SU-DHL-6 (cell line): Measurements from ENCODE around the gene MAPKAPK5.
"Not testable (repeated sequence)": the region's sequence is repeated elsewhere in the genome, so short reads cannot be mapped to it uniquely, and the experiment has no call there.

Source experiments
- H2AFZ ChIP-seq: fragments of 200-600 bp; sonication (generic); 2 replicates; pipeline ENCODE4 v1.6.1; 2014; ENCODE audit warnings: low read depth, mild to moderate bottlenecking, moderate library complexity, mixed read lengths, antibody characterized with exemption, low read length; ENCODE audit not compliant: severe bottlenecking
- H3F3A ChIP-seq: fragments of 200-600 bp; shearing (Covaris generic); 2 replicates; pipeline ENCODE4 v1.6.0; 2016; ENCODE audit warnings: antibody characterized with exemption, mild to moderate bottlenecking; ENCODE audit not compliant: insufficient read depth
- H3K27ac ChIP-seq: fragments of 200-600 bp; sonication (generic); 2 replicates; pipeline ENCODE4 v1.5.1; 2016; ENCODE audit warnings: low read depth, mild to moderate bottlenecking, low read length, moderate library complexity, mixed read lengths
- H3K27me3 ChIP-seq: fragments of 200-600 bp; sonication (generic), shearing (Covaris generic); 2 replicates; pipeline ENCODE4 v1.6.0; 2014; ENCODE audit warnings: mild to moderate bottlenecking, low read length
- H3K36me3 ChIP-seq: fragments of 200-600 bp; sonication (generic); 2 replicates; pipeline ENCODE4 v1.6.1; 2014; ENCODE audit warnings: mild to moderate bottlenecking, low read length, mixed read lengths
- H3K4me2 ChIP-seq: fragments of 300-600, 200-600 bp; shearing (Covaris generic), sonication (generic); 2 replicates; pipeline ENCODE4 v1.6.0; 2014; ENCODE audit warnings: low read length, low read depth, mild to moderate bottlenecking; ENCODE audit not compliant: poor library complexity, severe bottlenecking
- H3K4me3 ChIP-seq: fragments of 200-600 bp; sonication (generic); 2 replicates; pipeline ENCODE4 v1.5.1; 2014; ENCODE audit warnings: antibody characterized with exemption, low read length, mild to moderate bottlenecking, mixed read lengths; ENCODE audit not compliant: insufficient read depth, poor library complexity, severe bottlenecking
- H3K79me2 ChIP-seq: fragments of 200-600 bp; sonication (generic); 2 replicates; pipeline ENCODE4 v1.6.1; 2014; ENCODE audit warnings: mild to moderate bottlenecking, low read length, moderate library complexity; ENCODE audit not compliant: insufficient read depth
- H3K9ac ChIP-seq: fragments of 200-600 bp; sonication (generic); 2 replicates; pipeline ENCODE4 v1.7.0; 2014; ENCODE audit warnings: mild to moderate bottlenecking, low read length
- H3K9me2 ChIP-seq: fragments of 200-600 bp; sonication (generic); replicated peaks from 2 replicates; pipeline ENCODE4 v1.6.1; 2014; ENCODE audit warnings: low read length; ENCODE audit not compliant: insufficient read depth
- H3K9me3 ChIP-seq: fragments of 200-600 bp; sonication (generic); 2 replicates; pipeline ENCODE4 v1.6.1; 2014; ENCODE audit warnings: low read length, mixed read lengths; ENCODE audit not compliant: insufficient read depth
- H4K20me1 ChIP-seq: fragments of 200-600 bp; sonication (generic); 2 replicates; pipeline ENCODE4 v1.6.1; 2014; ENCODE audit warnings: low read depth, mild to moderate bottlenecking, antibody characterized with exemption, low read length, moderate library complexity, mixed read lengths
- EZH2phosphoT487 ChIP-seq: fragments of 200-600 bp; sonication (generic), shearing (Covaris generic); conservative IDR thresholded peaks from 2 replicates; pipeline ENCODE4 v1.6.1; 2018; ENCODE audit warnings: mild to moderate bottlenecking, antibody characterized with exemption, low read length, moderate library complexity, mixed read lengths
- TF ChIP-seq, protein P1 (sequence below): fragments of 200-600 bp; sonication (generic); IDR thresholded peaks from one replicate; pipeline ENCODE4 v1.5.1; 2017; ENCODE audit warnings: antibody characterized with exemption, mild to moderate bottlenecking, low read length, moderate library complexity; ENCODE audit not compliant: insufficient read depth, poor library complexity, severe bottlenecking

Gene MAPKAPK5

DNA sequence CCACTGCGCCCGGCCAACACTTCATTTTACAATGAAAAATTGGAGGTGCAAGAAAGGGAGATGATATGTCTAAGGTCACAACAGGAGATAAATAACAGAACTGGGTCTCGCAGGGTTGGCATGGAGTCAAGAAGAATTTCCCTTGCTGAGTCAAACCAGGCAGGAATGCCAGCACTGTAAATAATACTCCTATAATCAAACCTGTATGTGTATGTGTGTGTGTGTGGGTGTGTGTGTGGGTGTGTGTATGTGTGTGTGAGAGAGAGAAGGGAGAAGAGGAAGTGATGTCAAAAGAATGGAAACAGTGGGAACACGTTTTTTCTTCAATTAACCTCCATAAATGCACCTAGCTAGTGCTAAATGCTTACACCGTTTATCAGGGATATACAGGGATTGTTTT, 100.5 kb downstream of the MAPKAPK5 start:
- peaks cover 13% of the 10 kb centered on the region; the same call in 1 of the 2 replicates for H3F3A ChIP-seq
- H3K4me3 ChIP-seq, result no peak overlapping the region
- H2AFZ ChIP-seq, result no peak overlapping the region
- no peaks in the 10 kb centered on the region for H3K36me3 ChIP-seq
- no peaks in the 10 kb centered on the region for H3K9me2 ChIP-seq
- no peak overlapping the region for H3K9ac ChIP-seq
- no peak overlapping the region for H3K4me2 ChIP-seq
- no peak for TF ChIP-seq EZH2phosphoT487
- TF ChIP-seq, protein P1, sequence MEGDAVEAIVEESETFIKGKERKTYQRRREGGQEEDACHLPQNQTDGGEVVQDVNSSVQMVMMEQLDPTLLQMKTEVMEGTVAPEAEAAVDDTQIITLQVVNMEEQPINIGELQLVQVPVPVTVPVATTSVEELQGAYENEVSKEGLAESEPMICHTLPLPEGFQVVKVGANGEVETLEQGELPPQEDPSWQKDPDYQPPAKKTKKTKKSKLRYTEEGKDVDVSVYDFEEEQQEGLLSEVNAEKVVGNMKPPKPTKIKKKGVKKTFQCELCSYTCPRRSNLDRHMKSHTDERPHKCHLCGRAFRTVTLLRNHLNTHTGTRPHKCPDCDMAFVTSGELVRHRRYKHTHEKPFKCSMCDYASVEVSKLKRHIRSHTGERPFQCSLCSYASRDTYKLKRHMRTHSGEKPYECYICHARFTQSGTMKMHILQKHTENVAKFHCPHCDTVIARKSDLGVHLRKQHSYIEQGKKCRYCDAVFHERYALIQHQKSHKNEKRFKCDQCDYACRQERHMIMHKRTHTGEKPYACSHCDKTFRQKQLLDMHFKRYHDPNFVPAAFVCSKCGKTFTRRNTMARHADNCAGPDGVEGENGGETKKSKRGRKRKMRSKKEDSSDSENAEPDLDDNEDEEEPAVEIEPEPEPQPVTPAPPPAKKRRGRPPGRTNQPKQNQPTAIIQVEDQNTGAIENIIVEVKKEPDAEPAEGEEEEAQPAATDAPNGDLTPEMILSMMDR, result no peak
- H4K20me1 ChIP-seq, result no peaks in the 10 kb centered on the region
- no peaks in the 10 kb centered on the region for H3K27me3 ChIP-seq
- no peak overlapping the region for H3K27ac ChIP-seq
- no peaks in the 10 kb centered on the region for H3K79me2 ChIP-seq
- no peaks in the 10 kb centered on the region for H3K9me3 ChIP-seq

- no peaks in the 10 kb centered on the region for H3K9me2 ChIP-seq
- H3K4me2 ChIP-seq, result no peak overlapping the region
- H2AFZ ChIP-seq, result no peak overlapping the region
- TF ChIP-seq, protein P1, result no peak
- no peak for TF ChIP-seq EZH2phosphoT487
- H3K36me3 ChIP-seq, result no peaks in the 10 kb centered on the region
- H3K4me3 ChIP-seq, result no peak overlapping the region
- no peaks in the 10 kb centered on the region for H3K27me3 ChIP-seq
- peaks cover 13% of the 10 kb centered on the region; the same call in 1 of the 2 replicates for H3F3A ChIP-seq
- H4K20me1 ChIP-seq, result no peaks in the 10 kb centered on the region
- H3K9me3 ChIP-seq, result no peaks in the 10 kb centered on the region
- no peaks in the 10 kb centered on the region for H3K79me2 ChIP-seq
- no peak overlapping the region for H3K9ac ChIP-seq
- H3K27ac ChIP-seq, result no peak overlapping the region
Measured at GRCh38 chr12:111943929-111944328, 101.9 kb downstream of the MAPKAPK5 start.

GRCh38 chr12:111950961-111951676, 109.1 kb downstream of the MAPKAPK5 start:
- not testable (repeated sequence) for H3K27ac ChIP-seq, H3K4me2 ChIP-seq, H3K9me2 ChIP-seq, H4K20me1 ChIP-seq, H2AFZ ChIP-seq, H3K4me3 ChIP-seq, H3F3A ChIP-seq, H3K9ac ChIP-seq, H3K27me3 ChIP-seq, H3K79me2 ChIP-seq, H3K36me3 ChIP-seq
- peaks cover 13% of the 10 kb centered on the region; the same call in 1 of the 2 replicates for H3K9me3 ChIP-seq
